MM.1S (cell line): Measurements from ENCODE around the gene RAB5A.
"Not testable (repeated sequence)": the region's sequence is repeated elsewhere in the genome, so short reads cannot be mapped to it uniquely, and the experiment has no call there.

Experiments
- DNase-seq: peaks from one replicate; pipeline ENCODE4 v3.0.0-alpha.2; 2015
- H2AFZ ChIP-seq: fragments of 300-600 bp; sonication (generic); 2 replicates; pipeline ENCODE4 v1.6.0; 2016; ENCODE audit warnings: antibody characterized with exemption, low read length
- H3F3A ChIP-seq: fragments of 300-600 bp; sonication (generic); 2 replicates; pipeline ENCODE4 v1.6.1; 2016; ENCODE audit warnings: mild to moderate bottlenecking, antibody characterized with exemption, low read length, moderate library complexity, mixed read lengths; ENCODE audit not compliant: insufficient read depth
- H3K27ac ChIP-seq: fragments of 300-600 bp; sonication (generic); 2 replicates; pipeline ENCODE4 v1.5.1; 2016; ENCODE audit warnings: mild to moderate bottlenecking, low read length
- H3K27me3 ChIP-seq: fragments of 300-600 bp; sonication (generic); replicated peaks from 2 replicates; pipeline ENCODE4 v1.6.0; 2016; ENCODE audit warnings: low read length; ENCODE audit not compliant: insufficient read depth
- H3K36me3 ChIP-seq: fragments of 300-600 bp; sonication (generic); replicated peaks from 2 replicates; pipeline ENCODE4 v1.6.1; 2016; ENCODE audit warnings: mild to moderate bottlenecking, low read length, mixed read lengths; ENCODE audit not compliant: insufficient read depth
- H3K4me1 ChIP-seq: fragments of 300-600 bp; sonication (generic); 2 replicates; pipeline ENCODE4 v1.6.1; 2016; ENCODE audit warnings: low read length, mixed read lengths
- H3K4me2 ChIP-seq: fragments of 300-600 bp; sonication (generic); 2 replicates; pipeline ENCODE4 v1.6.0; 2016; ENCODE audit warnings: low read depth, low read length
- H3K4me3 ChIP-seq: fragments of 300-600 bp; sonication (generic); 2 replicates; pipeline ENCODE4 v1.5.1; 2016; ENCODE audit warnings: low read length, mixed read lengths
- H3K79me2 ChIP-seq: fragments of 300-600 bp; sonication (generic); 2 replicates; pipeline ENCODE4 v1.6.1; 2016; ENCODE audit warnings: mixed run types, low read length, mixed read lengths
- H3K9ac ChIP-seq: fragments of 300-600 bp; sonication (generic); 2 replicates; pipeline ENCODE4 v1.6.1; 2016; ENCODE audit warnings: low read length, mixed read lengths
- H3K9me2 ChIP-seq: fragments of 300-600 bp; sonication (generic); replicated peaks from 2 replicates; pipeline ENCODE4 v1.6.1; 2016; ENCODE audit warnings: mild to moderate bottlenecking, low read length, mixed read lengths; ENCODE audit not compliant: insufficient read depth
- H3K9me3 ChIP-seq: fragments of 300-600 bp; sonication (generic); replicated peaks from 2 replicates; pipeline ENCODE4 v1.6.1; 2016; ENCODE audit warnings: mild to moderate bottlenecking, low read length, mixed read lengths; ENCODE audit not compliant: insufficient read depth
- H4K20me1 ChIP-seq: fragments of 300-600 bp; sonication (generic); 2 replicates; pipeline ENCODE4 v1.6.1; 2016; ENCODE audit warnings: mild to moderate bottlenecking, low read length, moderate library complexity, mixed read lengths; ENCODE audit not compliant: insufficient read depth
- EZH2 ChIP-seq: fragments of 300-600 bp; sonication (generic); optimal IDR thresholded peaks from 2 replicates; pipeline ENCODE3; 2017; ENCODE audit warnings: low read depth, mild to moderate bottlenecking, antibody characterized with exemption, low read length, mixed read lengths
- EZH2phosphoT487 ChIP-seq: fragments of 300-600 bp; sonication (generic); IDR thresholded peaks from 2 replicates; pipeline ENCODE4 v1.6.1; 2018; ENCODE audit warnings: antibody characterized with exemption, low read length
- TF ChIP-seq, protein P1 (sequence below): fragments of 300-600 bp; sonication (generic); IDR thresholded peaks from 2 replicates; pipeline ENCODE4 v1.5.1; 2016; ENCODE audit warnings: antibody characterized with exemption, low read length, mixed read lengths

Gene RAB5A

DNA sequence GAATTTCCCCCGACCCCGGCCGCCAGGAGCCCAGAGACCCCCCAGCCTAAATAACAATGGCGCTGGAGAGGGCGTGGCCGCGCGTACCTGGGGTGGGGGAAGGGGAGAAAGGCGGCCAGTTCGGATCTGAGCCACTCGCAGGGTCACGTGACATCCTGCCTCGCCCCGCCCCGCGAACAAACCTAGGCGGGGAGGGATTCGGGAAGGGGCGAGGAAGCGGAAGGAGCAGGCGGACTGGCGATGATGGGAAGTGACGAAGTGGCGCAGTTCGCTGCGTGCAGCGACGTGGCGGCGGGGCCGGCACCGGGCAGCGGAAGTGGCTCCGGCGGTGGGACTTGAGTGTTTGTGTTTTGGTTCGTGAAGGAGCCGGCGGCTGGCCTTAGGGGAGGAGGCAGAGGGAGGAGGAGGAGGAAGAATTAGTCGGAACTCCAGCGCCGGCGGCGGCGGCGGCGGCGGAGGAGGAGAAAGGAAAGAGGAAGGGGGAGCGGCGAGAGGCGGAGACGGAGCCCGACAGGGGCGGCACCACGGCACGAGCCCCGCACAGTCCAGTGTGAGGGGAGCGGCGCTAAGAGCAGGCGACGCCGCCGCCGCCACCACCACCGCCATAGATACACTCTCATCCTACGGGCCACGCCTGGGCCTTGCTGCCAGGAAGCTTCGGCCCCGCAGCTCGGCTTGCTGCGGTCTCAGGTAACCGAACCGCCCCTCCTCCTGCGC is at the start of gene RAB5A:
Gene RAB5A, plus strand, starts transcription at position 266 of the 717 bp plus-strand sequence. CDS start 3,802 bp downstream, outside the sequence.
- Histone ChIP-seq H3K79me2 (peaks cover 48% of the 10 kb centered on the region), H2AFZ (peak within 1 kb of the TSS; percentile 96), H3K4me2 (peak within 1 kb of the TSS; percentile 85)

DNA sequence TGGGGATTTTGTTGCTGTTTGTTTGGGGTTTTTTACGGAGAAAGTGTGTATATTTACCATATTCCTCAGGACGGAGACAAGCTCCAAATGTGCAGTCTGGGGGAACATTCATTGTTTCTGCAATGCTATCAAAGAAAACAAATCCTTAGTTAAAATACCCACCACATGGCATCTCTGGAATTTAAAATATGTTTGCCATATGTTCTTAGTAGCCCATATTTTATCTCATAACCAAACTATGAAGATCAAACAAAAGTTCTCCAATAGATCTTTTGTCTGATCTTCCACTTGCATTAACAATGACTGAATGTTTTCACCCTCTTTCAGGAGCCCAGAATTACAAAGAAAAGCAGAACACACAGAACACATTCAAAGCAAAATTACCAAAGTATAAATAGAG is 48.2 kb upstream of the RAB5A start:
- Histone ChIP-seq H3K36me3 (no peaks in the 10 kb centered on the region), H3K4me2 (no peak overlapping the region), H3K79me2 (no peaks in the 10 kb centered on the region), H2AFZ (no peak overlapping the region), H3K9ac (no peak overlapping the region), H3K27me3 (no peaks in the 10 kb centered on the region), H3K27ac (no peak overlapping the region), H3K9me3 (no peaks in the 10 kb centered on the region), H3K9me2 (no peaks in the 10 kb centered on the region), H3K4me3 (no peak overlapping the region), H3K4me1 (no peaks in the 10 kb centered on the region), H4K20me1 (no peaks in the 10 kb centered on the region), H3F3A (no peaks in the 10 kb centered on the region)
- DNase-seq, result no peak
- TF ChIP-seq EZH2 (no peak), EZH2phosphoT487 (no peak)
- TF ChIP-seq, protein P1, sequence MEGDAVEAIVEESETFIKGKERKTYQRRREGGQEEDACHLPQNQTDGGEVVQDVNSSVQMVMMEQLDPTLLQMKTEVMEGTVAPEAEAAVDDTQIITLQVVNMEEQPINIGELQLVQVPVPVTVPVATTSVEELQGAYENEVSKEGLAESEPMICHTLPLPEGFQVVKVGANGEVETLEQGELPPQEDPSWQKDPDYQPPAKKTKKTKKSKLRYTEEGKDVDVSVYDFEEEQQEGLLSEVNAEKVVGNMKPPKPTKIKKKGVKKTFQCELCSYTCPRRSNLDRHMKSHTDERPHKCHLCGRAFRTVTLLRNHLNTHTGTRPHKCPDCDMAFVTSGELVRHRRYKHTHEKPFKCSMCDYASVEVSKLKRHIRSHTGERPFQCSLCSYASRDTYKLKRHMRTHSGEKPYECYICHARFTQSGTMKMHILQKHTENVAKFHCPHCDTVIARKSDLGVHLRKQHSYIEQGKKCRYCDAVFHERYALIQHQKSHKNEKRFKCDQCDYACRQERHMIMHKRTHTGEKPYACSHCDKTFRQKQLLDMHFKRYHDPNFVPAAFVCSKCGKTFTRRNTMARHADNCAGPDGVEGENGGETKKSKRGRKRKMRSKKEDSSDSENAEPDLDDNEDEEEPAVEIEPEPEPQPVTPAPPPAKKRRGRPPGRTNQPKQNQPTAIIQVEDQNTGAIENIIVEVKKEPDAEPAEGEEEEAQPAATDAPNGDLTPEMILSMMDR, result no peak

More for the DNA sequence above, at the start of gene RAB5A:
- DNase-seq, result peak; percentile 98
- H3K9me3 ChIP-seq, result no peaks in the 10 kb centered on the region
- TF ChIP-seq EZH2phosphoT487 (no peak), EZH2 (no peak)
- TF ChIP-seq, protein P1, result no peak
- no peaks in the 10 kb centered on the region; the same call in 1 of the 2 replicates for H3K36me3 ChIP-seq
- H3K9me2 ChIP-seq, result no peaks in the 10 kb centered on the region
- H4K20me1 ChIP-seq, result peaks cover 17% of the 10 kb centered on the region; the same call in 1 of the 2 replicates
- H3K27ac ChIP-seq, result peak within 1 kb of the TSS; percentile 94
- H3K4me3 ChIP-seq, result peak within 1 kb of the TSS; percentile 95
- peaks cover 17% of the 10 kb centered on the region for H3K4me1 ChIP-seq
- H3K9ac ChIP-seq, result peak within 1 kb of the TSS; percentile 96
- H3K27me3 ChIP-seq, result no peaks in the 10 kb centered on the region
- H3F3A ChIP-seq, result peaks cover 16% of the 10 kb centered on the region

DNA sequence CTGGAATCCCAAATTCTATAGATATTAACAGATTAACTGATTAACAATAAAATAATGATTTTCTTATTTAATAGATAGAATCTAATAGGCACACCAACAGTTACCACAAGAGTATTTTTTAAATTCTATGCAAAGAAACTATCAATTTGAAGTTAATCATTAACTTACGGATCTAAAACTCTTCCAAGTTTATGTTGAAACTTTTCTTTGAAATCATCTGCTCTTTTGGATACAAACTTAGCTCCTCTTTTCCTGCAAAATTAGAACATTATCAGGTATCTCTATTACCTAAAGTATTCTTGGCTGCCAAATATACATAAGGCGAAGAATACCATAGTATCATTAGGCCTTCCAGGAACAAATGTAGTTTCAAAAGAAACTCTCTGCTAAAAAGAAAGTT is 47.6 kb upstream of the RAB5A start:
- H3K27me3 ChIP-seq, result no peaks in the 10 kb centered on the region

GRCh38 chr3:19899833-19900232 is 47.1 kb upstream of the RAB5A start:
- not testable (repeated sequence) for H3K36me3 ChIP-seq, H3K27ac ChIP-seq, H3F3A ChIP-seq, H3K4me1 ChIP-seq, H3K4me3 ChIP-seq, H3K27me3 ChIP-seq, H3K9me3 ChIP-seq, H3K9me2 ChIP-seq, DNase-seq, H3K79me2 ChIP-seq, H2AFZ ChIP-seq, H3K4me2 ChIP-seq, H3K9ac ChIP-seq, H4K20me1 ChIP-seq

More for the DNA sequence above, 47.6 kb upstream of the RAB5A start:
- TF ChIP-seq EZH2 (no peak), EZH2phosphoT487 (no peak)
- TF ChIP-seq, protein P1, result no peak
- Histone ChIP-seq H3K9ac (no peak overlapping the region), H3K36me3 (no peaks in the 10 kb centered on the region), H3K4me2 (no peak overlapping the region), H3K9me3 (no peaks in the 10 kb centered on the region), H3K4me1 (no peaks in the 10 kb centered on the region), H3K79me2 (no peaks in the 10 kb centered on the region), H4K20me1 (no peaks in the 10 kb centered on the region), H3F3A (no peaks in the 10 kb centered on the region), H3K9me2 (no peaks in the 10 kb centered on the region), H3K4me3 (no peak overlapping the region), H2AFZ (no peak overlapping the region), H3K27ac (no peak overlapping the region)
- no peak for DNase-seq
